ENCODE measurements around the gene LRBA.

The LRBA gene

DNA sequence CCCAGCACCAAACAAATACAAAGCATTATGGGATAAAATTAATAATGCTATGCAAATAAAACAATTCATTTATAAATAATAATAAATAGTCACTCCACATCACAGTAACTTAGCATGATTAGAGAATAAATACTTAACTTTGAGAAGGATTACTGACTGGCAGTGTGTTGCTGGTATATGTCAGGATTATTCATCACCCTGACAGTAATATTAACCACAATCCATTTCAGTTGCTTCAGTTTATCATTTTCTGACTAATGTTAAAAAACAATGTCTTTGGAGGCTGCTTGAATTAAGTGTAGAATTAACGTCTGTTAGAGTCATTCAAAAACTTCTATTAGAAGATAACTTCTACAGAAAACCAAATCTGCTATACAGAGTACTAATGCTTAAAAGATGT is 557.3 kb downstream of the LRBA start:
- DNase-seq (ENCODE audit: low read depth in 1 of 2, low spot score in 1 of 2) = no peak

DNA sequence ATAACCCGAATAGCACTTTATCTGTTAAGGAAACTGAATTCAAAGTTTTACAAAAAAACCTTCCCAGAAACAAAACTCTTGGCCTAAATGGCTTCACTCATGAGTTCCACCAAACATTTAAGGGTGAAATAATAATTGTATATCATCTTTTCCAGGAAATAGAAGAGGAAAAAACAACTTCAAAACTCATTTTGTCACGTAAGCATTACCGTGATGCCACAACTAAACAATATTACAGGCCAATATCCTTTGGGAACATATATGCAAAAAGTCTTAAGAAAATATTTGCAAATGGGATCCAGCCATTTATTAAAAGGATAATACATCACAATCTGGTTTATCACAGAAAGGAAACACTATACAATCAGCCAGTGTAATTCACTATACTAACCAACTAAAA is 563.2 kb downstream of the LRBA start:
- DNase-seq (ENCODE audit: low read depth in 1 of 2, low spot score in 1 of 2) = no peak

DNA sequence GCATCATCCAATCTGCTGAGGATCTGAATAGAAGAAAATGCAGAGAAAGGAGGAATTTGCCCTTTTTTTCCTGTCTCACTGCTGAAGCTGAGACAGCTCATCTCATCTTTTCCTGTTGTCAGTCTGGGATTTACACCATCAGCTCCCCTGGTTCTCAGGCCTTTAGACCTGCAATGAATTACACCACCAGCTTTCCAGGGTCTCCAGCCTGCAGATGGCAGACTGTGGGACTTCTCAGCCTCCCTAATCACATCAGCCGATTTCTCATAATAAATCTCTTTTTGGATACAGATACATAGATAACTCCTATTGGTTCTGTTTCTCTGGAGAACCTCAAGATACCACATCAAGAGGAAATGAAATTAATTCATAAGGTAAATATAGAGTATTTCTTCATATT is 567.7 kb downstream of the LRBA start:
- no peak for DNase-seq (ENCODE audit: low read depth in 1 of 2, low spot score in 1 of 2)

DNA sequence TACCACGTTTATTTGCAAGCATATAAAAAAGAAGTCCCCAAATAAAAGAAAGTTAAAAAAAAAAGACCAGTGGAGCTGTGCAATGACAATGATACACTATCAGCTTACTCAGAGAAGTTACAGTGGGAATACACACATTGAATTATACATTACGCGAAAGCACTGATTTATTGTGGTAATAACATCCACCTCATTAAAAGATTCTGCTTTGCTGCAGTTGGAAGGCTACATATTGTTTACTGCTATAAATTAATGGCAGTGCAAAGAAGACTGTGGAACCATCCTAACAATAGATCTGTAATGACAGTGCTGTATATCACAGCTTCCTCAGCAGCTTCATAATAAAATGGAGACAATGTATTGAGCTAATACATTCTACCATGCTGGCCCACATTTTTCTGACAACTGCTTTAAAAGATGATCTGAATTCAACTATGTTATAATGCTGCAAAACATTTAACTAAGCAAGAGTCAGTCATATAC is 575.6 kb downstream of the LRBA start:
- no peak for DNase-seq (ENCODE audit: low read depth in 1 of 2, low spot score in 1 of 2)

DNA sequence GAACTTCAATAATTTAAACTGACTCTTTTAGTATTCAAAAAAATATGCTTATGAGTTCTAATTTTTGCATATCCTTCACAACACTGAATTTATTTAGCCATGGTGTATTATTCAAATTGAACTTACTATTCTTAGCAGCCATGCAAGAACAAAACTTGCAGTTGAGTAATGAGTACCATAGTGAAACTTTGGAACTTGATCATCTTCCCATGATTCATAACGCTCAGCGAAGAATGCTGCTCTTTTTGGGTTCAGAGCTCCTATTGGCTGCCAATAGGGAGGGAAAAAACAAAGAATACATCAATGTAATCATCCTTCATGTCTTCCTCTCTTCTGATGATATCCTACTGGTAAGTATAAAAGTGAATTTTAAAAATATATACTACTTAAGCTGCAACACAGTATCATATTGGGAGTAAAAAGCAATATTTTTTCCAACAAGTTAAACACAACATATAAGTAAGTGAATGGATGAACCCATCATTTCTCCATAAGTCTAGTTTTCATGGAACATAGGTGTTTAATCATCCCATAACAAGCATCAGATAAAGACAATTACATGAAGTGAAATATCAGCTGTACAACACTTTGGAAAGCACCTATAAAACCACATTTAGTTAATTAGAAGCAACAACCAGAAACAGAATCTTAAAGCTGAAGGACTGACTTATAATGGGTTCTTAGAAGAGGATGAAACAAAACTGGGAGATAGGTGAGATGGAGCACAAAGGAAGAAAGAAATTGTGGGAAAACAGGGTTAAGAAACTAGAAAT is 578.3 kb downstream of the LRBA start:
- peak in 1 of 2 donors; percentile 24 for DNase-seq (ENCODE audit: low read depth in 1 of 2, low spot score in 1 of 2)

DNA sequence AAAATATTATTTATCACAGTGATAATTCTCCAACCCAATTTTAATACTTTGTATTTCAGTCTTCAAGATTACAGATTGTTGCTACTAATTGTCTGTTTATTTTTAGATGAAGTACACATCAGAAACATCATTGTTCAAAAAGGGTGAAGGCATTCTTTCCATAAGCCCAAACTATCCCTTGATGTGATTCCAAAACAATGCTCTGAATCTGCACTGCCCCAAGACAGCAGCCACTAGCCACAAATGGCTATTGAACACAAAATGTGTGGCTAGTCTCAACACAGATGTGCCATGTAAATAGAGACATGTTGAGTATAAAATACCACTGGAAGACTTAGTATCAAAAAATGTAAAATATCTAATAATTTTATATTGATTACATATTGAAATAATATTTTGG is 583.9 kb downstream of the LRBA start:
- DNase-seq (ENCODE audit: low read depth in 1 of 2, low spot score in 1 of 2) = no peak

DNA sequence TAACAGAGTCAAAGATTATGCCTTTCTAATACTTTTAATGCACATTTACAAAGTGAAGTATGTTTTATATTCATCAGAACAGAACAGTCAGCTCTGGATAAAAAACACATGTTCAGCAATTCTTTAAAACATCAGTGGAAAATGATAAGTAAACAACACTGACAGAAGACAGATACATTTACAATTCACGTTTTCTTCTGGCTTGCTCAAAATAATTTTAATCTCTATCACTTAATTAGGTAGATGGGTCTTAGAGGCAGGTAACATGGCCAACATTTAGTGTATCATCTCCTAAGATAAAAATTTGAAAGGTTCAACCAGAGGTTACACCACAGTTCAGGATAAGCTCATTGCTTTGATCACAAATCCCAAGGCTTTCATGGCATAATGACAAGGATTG is 589.9 kb downstream of the LRBA start:
- no peak for DNase-seq (ENCODE audit: low read depth in 1 of 2, low spot score in 1 of 2)

DNA sequence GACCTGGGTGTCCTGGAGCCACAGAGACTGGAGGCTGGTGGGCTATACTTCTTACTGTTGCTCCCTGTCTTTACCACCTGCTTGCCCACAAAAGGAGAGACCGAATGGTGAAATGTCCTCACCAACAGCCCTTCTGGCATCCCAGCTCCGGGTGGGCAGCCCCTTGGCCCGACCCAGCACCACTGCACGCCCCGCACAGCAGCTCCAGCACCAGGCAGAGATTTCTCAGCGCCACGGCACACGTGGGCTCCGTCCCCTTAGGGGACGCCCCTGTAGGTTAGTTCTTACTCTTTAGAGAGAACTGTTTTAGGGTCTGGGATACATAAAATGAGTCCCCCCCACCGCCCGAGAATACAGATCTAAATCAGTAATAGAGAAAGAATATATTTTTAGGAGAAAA is 591.6 kb downstream of the LRBA start:
- no peak for DNase-seq (ENCODE audit: low read depth in 1 of 2, low spot score in 1 of 2)

DNA sequence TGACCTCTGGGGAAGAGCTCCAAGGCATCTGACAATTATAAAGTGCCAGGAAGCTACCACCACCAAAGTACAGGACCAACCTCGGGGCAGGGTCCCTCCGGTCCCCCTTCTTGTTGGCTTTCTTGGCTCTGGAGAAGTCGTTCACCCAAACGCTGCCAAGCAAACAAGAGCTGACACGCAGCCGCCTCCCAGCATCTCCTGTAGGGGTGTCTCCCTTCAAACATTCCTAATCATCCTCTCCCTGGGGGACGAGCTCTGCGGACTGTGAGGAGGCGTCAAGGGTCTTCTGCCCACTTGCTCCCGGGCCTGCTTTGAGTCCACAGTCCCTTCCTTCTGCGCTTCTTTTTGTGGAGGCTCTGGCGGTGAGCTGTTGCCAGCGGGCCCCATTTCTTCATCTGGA is 592.0 kb downstream of the LRBA start:
- DNase-seq (ENCODE audit: low read depth in 1 of 2, low spot score in 1 of 2) = no peak

DNA sequence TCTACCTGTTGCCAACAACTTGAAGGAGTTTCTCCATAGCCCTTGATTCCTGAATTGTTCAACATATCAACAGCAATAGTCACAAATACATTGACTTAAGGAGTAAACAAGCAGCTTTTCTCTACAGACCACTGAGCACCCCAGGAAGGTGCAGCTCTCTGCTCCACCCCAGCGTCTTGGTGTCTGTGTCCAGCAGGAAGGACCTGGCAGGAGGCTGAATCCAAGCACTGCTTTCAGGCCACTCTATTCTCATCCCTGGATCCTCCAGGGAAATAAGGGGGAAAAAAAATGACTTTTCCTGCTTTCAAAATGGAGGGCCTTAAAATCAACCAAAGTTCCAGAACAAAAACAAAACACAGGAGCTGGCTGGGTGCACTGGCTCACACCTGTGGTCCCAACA is 593.5 kb downstream of the LRBA start:
- DNase-seq (ENCODE audit: low read depth in 1 of 2, low spot score in 1 of 2) = no peak

DNA sequence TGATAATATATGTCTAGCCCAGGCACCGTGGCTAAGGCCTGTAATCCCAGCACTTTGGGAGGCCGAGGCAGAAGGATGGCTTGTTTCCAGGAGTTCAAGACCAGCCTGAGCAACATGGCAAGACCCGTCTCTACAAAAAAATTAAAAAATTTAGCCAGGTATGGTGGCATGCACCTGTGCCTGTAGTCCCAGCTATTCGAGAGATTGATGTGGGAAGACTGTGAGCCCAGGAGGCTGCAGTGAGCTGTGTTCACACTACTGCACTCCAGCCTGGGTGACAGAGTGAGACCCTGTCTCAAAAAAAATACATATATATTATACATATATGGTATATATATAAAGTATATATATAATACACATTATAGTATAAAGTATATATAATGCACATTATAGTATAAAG is 595.1 kb downstream of the LRBA start:
- no peak for DNase-seq (ENCODE audit: low read depth in 1 of 2, low spot score in 1 of 2)

DNA sequence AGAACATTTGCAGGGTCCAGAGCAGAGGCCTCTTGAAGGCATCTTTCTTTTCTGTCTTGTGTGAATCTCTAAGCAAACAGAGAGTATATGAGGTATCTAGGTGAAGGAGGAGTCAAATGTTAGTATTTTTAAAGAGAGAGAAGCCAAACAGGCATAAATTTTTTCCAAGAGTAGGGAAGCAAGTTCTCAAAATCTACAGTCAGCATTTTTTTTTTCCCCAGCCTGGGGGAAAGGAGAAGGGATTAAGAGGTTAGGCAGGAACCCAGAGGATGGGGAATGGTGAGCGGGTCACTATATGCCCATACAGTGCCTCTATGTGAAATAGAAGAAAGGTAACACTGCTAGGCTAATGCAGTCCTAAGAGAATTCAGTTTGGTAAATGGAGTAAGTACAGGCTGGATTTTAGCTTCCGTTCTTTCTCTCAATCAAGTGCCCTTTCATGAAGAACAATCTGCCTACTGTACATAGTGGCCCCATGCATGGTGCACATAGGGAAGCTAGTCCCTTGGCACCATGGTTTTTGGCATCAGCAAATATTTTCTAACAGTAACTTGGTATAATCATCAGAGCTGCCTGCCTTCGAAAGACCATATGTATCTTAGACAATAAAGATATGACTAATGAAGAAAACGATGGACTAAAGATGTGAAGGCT is 596.2 kb downstream of the LRBA start:
- no peak for DNase-seq (ENCODE audit: low read depth in 1 of 2, low spot score in 1 of 2)

DNA sequence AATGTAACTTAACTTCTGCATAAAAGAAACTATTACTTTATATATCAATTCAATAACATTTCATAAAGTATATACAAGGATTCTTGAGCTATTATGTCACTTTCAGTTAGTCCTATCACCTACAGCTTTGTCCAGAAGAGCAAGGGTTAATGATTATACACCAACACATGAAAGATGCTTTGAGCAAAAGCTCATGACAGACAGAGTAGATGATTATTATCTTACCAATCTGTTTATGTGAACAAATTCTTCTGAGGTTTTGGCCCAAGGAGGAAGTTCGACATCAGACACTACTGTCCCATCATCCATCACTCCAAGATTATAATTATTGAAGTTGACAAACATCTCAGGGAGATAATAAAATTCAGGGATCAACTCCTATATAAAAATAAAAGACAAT is 599.9 kb downstream of the LRBA start:
- no peak for DNase-seq (ENCODE audit: low read depth in 1 of 2, low spot score in 1 of 2)

DNA sequence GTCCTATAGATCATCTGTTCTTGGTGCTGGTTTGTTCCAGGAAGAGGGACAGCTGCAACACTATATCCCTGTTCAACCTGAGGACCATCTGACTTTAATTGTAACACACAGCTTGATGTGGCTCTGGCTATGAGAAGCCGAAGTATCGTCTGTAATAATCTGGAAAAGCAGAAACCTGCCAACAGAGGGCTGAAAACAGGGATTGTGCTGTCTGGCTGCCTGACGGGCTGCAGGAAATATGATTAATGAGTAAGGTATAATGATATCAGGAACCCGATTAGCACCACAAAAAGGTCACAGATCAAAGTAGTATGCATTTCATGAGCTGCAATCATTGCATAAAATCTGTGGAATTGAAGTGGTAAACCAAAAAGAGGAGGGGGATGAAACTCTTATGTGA is 603.6 kb downstream of the LRBA start:
- no peak for DNase-seq (ENCODE audit: low read depth in 1 of 2, low spot score in 1 of 2)

DNA sequence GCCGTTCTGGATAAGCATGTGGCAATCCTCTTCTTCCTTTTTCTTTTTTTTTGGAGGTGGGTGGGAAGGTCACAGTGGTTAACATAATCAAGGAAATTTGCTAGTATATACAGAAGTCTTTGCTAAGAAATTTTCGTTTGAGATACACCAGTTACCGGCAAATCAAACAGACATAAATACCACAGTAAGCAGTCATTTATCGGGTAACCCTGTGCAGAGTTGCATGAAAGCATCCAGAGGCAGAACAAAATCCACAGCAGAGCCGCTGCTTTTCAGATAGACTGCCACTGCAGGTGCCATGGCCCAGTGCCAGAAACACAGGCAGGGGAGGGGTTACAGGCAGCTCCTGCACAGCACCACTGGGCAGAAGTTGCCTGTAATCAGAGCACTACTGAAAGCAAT is 612.2 kb downstream of the LRBA start:
- DNase-seq (ENCODE audit: low read depth in 1 of 2, low spot score in 1 of 2) = no peak

DNA sequence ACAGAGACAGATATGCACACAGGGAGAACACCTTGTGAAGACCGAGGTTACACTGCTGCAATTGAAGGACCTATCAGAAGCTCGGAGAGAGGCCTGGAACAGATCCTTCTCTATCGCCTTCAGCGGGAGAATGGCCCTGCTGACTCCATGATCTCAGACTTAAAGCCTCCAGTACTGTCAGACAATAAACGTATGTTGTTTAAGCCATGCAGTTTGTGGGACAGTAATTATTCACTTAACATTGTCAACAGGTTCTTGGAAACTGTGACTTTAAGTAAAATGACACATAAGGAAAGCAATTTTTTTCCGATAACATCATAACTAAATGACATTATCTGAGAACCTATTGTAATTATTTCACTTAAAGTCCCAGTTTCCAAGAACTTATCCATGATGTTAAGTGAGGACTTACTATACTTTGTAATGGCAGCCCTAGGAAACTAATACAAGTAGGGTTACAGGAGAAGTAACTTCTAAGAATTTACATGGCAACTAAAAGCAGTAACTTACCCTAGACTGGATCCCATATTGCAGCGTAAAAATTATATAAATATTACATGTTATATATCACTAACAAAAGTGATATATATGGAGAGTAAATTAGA is 613.9 kb downstream of the LRBA start:
- no peak for DNase-seq (ENCODE audit: low read depth in 1 of 2, low spot score in 1 of 2)

DNA sequence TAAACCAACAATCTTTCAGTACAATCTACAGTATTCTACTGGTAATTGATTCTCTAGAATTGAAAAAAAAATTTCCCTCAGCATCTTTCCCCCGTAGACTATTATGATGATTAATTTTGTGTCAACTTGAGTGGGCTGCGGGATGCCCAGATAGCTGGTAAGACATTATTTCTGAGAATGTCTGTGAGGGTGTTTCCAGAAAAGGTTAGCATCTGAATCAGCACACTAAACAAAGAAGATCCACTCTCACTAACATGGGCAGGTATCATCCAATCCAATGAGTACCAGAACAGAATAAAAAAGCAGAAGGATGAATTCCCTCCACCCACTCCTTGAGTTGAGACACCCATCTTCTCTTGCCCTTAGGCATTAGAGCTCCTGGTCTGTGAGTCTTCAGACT is 619.2 kb downstream of the LRBA start:
- DNase-seq (ENCODE audit: low read depth in 1 of 2, low spot score in 1 of 2) = peak in 1 of 2 donors; percentile 6

DNA sequence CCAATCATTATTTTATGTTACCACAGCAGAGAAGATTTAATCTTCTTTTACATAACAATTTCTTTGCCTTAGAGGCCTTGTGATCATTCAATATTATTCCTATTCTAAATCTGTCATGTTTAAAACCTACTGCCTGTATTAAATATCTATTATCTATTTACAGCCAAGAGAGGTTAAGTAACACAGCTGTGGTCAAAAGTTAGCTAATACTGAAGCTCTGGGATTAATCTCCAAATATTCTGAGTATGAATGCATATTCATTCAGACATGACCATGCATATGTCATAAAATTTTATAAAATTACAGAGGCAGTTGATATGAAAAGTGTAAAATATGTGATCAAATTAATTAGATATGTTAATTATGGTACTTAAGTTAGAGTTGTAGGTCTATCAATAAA is 621.0 kb downstream of the LRBA start:
- DNase-seq (ENCODE audit: low read depth in 1 of 2, low spot score in 1 of 2) = no peak

DNA sequence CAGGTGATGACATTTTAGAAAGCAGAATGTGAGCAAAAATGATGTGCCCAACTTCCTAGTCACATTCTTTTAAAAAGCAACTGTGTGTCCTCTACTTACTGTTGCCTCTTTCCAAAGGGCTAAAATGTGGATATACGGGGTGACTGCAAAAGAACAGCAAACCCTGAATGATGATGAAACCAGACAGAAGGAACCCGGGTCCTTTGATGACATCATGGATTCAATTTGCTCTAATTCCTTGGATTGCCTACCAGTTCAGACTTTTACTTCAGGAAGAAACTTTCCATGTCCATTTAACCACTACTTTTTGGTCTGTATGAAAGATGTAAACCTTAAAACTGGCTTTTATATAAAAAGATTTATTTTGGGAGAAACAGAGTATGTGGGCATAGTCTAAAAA is 624.0 kb downstream of the LRBA start:
- DNase-seq (ENCODE audit: low read depth in 1 of 2, low spot score in 1 of 2) = no peak

DNA sequence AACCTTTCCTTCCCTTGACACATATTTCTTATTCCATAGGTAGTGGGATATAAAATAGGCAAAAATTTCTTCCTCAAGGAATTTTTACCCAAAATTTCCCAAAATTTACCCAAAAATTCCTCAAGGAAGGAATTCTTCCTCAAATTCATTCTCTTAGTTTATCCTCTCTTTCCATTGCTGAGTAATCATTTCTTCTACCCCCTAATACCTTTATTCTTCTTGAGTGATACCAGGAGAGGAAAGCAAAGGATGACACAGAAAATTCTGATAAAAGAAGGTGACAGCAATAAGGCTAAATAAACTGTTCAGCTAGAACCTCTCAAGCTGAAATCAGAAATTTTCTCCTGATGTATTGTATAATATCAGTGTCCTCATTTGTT is 624.6 kb downstream of the LRBA start:
- DNase-seq (ENCODE audit: low read depth in 1 of 2, low spot score in 1 of 2) = no peak

DNA sequence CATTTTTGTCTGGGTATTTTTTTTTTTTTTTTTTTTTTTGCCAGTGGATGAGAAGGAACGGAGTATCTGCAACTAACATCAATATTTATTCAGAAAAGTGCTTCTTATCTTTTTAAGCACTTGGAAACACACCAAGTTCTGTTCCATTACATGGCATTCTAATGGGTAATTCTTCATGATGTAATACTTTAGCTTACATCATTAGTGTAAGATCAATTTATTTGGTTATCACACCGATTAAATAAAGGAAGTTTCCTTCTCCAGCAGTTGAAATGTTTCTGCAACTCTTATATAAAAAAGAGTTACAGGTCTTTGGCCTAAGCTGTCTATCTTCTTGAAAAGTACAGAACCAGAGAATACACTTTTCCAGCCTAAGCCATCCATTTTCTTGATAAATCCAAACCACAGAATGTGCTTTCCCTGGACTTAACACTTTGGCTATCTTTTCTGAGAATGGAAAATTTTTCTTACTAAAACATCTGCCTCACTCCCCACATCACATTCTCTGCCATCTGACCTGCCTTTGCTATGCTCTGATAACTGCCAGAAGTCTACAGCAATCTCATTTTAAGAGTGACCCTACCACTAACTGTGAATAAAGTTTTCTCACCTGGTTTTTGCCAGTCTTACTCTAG is 625.1 kb downstream of the LRBA start:
- no peak for DNase-seq (ENCODE audit: low read depth in 1 of 2, low spot score in 1 of 2)

DNA sequence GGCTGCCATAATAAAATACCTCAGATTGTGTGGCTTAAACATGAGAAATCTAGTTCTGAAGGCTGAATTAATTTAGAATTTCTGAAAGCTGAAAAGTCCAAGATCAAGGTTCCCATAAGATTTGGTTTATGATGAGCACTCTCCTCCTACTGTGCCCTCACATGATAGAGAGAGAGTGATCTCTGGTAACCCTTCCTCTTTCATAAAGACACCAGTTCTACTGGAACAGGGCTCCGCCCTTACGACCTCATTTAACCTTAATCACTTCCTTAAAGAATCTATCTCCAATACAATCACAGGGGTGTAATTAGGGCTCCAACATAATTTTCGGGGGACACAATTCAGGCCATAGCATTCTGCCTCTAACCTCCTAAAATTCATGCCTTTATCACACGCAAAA is 627.1 kb downstream of the LRBA start:
- DNase-seq (ENCODE audit: low read depth in 1 of 2, low spot score in 1 of 2) = no peak
